Camera-type eye (tissue), 1 donor: ENCODE data around the gene ZNF316. TPM values are rescaled to one million over a fixed set of nuclear protein-coding genes. Genes with fewer than 3 reads are reported as not detected.

Experiments used
- total RNA-seq: library from RNA; depleted of rRNA; stranded (reverse); fragments of >200 nt; gene quantifications from one replicate; pipeline ENCODE4 v1.2.3, GENCODE V29; 2014

ZNF316 gene
- total RNA-seq, result 35.3 TPM

DNA sequence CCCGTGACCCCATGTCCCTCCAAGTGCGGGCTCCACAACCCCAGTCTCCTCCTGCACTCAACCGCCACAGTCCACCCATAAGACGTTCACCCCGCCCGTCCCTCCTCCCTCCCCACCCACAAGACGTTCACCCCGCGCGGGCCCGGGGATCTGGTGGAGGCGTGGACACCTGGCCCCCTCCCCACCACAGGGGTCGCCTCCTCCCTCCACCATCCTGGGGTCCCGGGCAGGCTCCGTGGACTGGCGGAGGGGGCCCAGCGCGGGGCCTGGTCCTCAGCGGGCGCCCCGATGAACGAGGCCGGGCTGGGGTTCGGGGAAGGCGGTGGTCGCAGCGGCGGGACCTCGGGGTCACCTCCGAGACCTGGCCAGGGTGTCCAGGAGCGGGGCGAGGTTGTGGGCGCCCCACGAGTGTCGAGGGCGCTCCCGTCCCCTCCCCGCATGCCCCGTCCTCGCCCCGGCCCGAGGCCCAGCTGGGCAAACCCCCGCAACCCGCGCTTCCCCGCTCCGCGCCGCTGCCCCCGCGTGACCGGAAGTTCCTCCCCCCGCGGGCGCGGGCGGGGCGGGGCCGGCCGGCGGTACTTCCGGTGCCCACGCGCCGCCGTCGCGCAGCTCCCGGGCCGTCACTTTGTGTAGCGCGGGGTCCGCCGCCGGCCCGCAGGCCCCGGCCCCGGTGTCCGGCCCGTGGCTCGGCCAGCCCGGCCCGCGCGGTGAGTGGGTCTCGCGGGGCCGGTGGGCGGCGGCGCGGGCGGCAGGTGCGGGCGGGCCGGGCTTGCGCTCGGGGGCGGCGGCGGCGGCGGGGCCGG lies at the start of gene ZNF316:
Gene ZNF316, plus strand, starts transcription at position 578 of the 803 bp plus-strand sequence. CDS start 5,092 bp downstream, outside the sequence.

DNA sequence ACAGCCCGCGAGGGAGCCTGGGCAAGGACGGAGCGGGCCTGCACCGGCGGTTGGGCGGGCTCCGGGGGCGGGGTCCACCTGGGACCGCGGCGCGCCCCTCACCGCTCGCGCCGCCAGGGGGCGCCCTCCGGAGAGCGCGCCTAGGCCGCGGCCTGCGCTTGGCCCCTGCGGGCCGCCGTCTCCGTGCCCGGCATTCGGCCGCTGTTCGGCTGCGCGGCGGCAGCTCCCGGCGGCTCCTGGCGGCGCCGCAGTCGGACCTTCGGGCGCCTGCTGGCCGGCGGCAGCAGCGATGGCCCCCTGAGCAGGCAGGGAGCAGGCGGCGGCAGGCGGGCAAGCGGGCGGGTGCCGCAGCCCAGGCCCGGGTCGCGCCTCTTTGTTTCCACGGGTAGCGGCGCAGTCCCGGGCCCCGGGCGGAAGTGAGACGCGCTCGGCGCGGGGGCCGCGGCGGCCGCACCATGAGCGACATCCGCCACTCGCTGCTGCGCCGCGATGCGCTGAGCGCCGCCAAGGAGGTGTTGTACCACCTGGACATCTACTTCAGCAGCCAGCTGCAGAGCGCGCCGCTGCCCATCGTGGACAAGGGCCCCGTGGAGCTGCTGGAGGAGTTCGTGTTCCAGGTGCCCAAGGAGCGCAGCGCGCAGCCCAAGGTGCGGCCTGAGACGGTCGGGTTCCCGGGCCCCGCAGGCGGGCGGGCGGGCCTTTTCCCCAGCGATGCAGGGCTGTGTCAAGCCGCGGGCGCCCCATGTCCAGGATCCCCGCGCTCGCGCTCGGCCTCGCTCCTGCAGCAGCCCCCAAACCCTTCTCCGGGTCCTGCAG lies 47.1 kb upstream of the ZNF316 start, which contains the start of gene INTS15:
Gene INTS15, plus strand, starts transcription at position 193 of the 816 bp plus-strand sequence. Its CDS starts 263 bp downstream, at position 456.

DNA sequence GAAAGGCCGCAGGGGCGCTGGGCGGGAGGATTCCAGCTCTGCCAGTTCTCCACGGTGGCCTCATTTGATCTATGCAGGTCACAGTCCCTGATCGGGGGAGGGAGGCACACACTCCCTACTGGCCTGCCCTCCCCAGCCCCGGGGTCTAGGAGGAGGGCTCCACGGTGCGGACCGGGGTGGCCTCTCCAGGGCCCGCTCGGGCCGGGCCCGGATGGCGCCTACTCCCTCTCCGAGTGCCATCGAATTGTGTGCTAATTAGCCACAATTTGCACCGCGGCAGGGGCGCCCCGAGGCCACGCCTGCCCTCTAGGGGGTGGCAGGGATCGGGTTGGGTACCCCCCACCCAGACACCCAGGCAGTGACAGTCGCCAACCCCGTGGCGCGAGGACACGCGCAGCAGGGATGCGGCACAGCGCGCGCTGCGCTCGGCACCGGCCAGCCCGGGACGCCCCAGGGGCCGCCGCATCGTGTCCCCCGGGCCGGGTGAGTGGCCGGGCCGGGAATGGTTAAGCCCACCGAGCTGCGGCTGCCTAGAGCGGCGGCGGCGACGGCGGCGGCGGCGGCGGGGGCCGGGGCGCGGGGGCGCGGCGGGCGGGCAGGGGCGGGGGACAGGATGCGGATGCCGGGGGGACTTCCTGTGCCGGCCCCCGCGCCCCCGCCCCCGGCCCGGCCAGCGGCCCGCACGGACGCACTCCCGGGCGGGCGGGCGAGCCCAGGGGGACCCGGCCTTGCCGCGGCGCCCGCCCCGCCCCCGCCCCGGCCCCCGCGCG lies 22.0 kb upstream of the ZNF316 start, which contains the start of gene ZNF853:
Gene ZNF853, plus strand, starts transcription at position 658 of the 770 bp plus-strand sequence. CDS start 565 bp downstream, outside the sequence.

Other genes starting within 250 kb of the ZNF316 start
- 34.4 TPM for gene DAGLB, start 189.4 kb upstream of the ZNF316 start, total RNA-seq
- gene KDELR2, start 153.2 kb upstream of the ZNF316 start, total RNA-seq, result 132 TPM
- not detected for gene GRID2IP, start 85.9 kb upstream of the ZNF316 start, total RNA-seq
- gene ZDHHC4, start 59.9 kb upstream of the ZNF316 start, total RNA-seq, result 60.5 TPM
- 21.0 TPM for gene INTS15, start 47.3 kb upstream of the ZNF316 start, total RNA-seq
- 20.7 TPM for gene ZNF853, start 21.7 kb upstream of the ZNF316 start, total RNA-seq
- gene ZNF12, start 69.6 kb downstream of the ZNF316 start, total RNA-seq, result 45.3 TPM
- not detected for gene RSPH10B2, start 116.8 kb downstream of the ZNF316 start, total RNA-seq
- 68.2 TPM for gene CCZ1B, start 189.0 kb downstream of the ZNF316 start, total RNA-seq